NCI-H82 treated with DMSO at 0.1 percent for 48 hours (cell line): Measurements from ENCODE around the gene TSPY4.
"Not testable (repeated sequence)": the region's sequence is repeated elsewhere in the genome, so short reads cannot be mapped to it uniquely, and the experiment has no call there.

ENCODE experiments used
- DNase-seq: peaks from one replicate; lab custom pipeline; 2025; ENCODE audit not compliant: unreplicated experiment; lab: John Stamatoyannopoulos, UW

TSPY4 gene

GRCh38 chrY:9337164-9337563 is at the start of gene TSPY4:
TSS of gene TSPY4 (plus strand) at chrY:9337464. CDS start at chrY:9337510, 46 bp downstream.
- DNase-seq = not testable (repeated sequence)

DNA sequence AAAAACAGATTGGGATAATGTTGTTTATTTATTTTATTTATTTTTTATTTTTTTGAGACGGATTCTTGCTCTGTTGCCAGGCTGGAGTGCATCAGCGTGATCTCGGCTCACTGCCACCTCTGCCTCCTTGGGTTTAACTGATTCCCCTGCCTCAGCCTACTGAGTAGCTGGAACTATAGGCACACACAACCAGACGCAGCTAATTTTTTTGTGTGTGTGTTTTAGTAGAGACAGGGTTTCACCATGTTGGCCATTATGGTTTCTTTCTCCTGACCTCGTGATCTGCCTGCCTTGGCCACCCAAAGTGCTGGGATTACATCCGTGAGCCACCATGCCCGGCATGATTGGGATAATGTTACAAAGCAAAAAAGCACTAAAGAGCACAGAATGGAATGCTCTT is 16.3 kb upstream of the TSPY4 start:
- DNase-seq = no peak

- DNase-seq = not testable (repeated sequence)
Measured at GRCh38 chrY:9357497-9357896, 20.2 kb downstream of the TSPY4 start, which contains the start of gene TSPY8. TSS of gene TSPY8 (plus strand) at chrY:9357797. CDS start at chrY:9357843, 46 bp downstream.
